HG03575 (cell line): Measurements from ENCODE around the gene NTNG1.

Experiments
- ATAC-seq: cut with Tn5 transposase; IDR thresholded peaks from one replicate; pipeline ENCODE4 v1.9.1; 2021; ENCODE audit not compliant: unreplicated experiment, insufficient number of reproducible peaks, low FRiP score; ENCODE audit errors: extremely low read depth

The NTNG1 gene

GRCh38 chr1:107358619-107359327 is 217.9 kb downstream of the NTNG1 start:
- ATAC-seq: no peak

- no peak for ATAC-seq
Measured at GRCh38 chr1:107359472-107360241, 218.8 kb downstream of the NTNG1 start.

- ATAC-seq: no peak
Measured at GRCh38 chr1:107362468-107363140, 221.8 kb downstream of the NTNG1 start.

- ATAC-seq: no peak
Measured at GRCh38 chr1:107363154-107363553, 222.3 kb downstream of the NTNG1 start.

- ATAC-seq: no peak
Measured at GRCh38 chr1:107365527-107366240, 224.8 kb downstream of the NTNG1 start.

- no peak for ATAC-seq
Measured at GRCh38 chr1:107378426-107378825, 237.6 kb downstream of the NTNG1 start.

GRCh38 chr1:107378866-107379265 is 238.0 kb downstream of the NTNG1 start:
- ATAC-seq: no peak

- ATAC-seq: no peak
Measured at GRCh38 chr1:107379826-107380225, 239.0 kb downstream of the NTNG1 start.

- no peak for ATAC-seq
Measured at GRCh38 chr1:107389410-107390396, 248.9 kb downstream of the NTNG1 start.

GRCh38 chr1:107394301-107394700 is 253.5 kb downstream of the NTNG1 start:
- ATAC-seq: no peak

GRCh38 chr1:107401704-107402103 is 260.9 kb downstream of the NTNG1 start:
- ATAC-seq: no peak

GRCh38 chr1:107404756-107405155 is 263.9 kb downstream of the NTNG1 start:
- no peak for ATAC-seq

GRCh38 chr1:107405236-107405635 is 264.4 kb downstream of the NTNG1 start:
- ATAC-seq: no peak

GRCh38 chr1:107407011-107407410 is 266.2 kb downstream of the NTNG1 start:
- ATAC-seq: no peak

- no peak for ATAC-seq
Measured at GRCh38 chr1:107413546-107413945, 272.7 kb downstream of the NTNG1 start.

- no peak for ATAC-seq
Measured at GRCh38 chr1:107413951-107414350, 273.1 kb downstream of the NTNG1 start.

- no peak for ATAC-seq
Measured at GRCh38 chr1:107414550-107414949, 273.7 kb downstream of the NTNG1 start.

GRCh38 chr1:107415241-107415640 is 274.4 kb downstream of the NTNG1 start:
- no peak for ATAC-seq
